SHP77 treated with DMSO at 0.1 percent for 48 hours (cell line): ENCODE data around the gene CMSS1.

Experiments used
- DNase-seq: peaks from one replicate; lab custom pipeline; 2025; lab: John Stamatoyannopoulos, UW

CMSS1 gene

GRCh38 chr3:100230710-100231109 lies 413.0 kb downstream of the CMSS1 start:
- DNase-seq: no peak
